GM12878 (cell line): Measurements from ENCODE around the gene GARNL3. TPM values are rescaled to one million over a fixed set of nuclear protein-coding genes. Genes with fewer than 3 reads are reported as not detected.

ENCODE experiments used
- ATAC-seq: fragments of 200-7000 bp; cut with Tn5 transposase; 3 replicates; pipeline ENCODE4 v1.9.1; 2020; ENCODE audit warnings: mild to moderate bottlenecking, moderate library complexity
- BruUV-seq: library from RNA; stranded (reverse); fragments of 400-500 nt; replicated peaks from 2 replicates; lab custom pipeline; 2021; lab: Mats Ljungman, UMichigan
- CTCF ChIA-PET: fragments of 300-600 bp; sonication (Branson Sonifier 250); formaldehyde crosslinking; extraction: SDS; loops from one replicate; lab custom pipeline; 2021; ENCODE audit warnings: inconsistent platforms; lab: Yijun Ruan, JAX
- POLR2A ChIA-PET: fragments of 350-600 bp; formaldehyde crosslinking; extraction: SDS; loops from one replicate; lab custom pipeline; 2021; ENCODE audit warnings: inconsistent platforms; lab: Charles Lee
- RAD21 ChIA-PET: fragments of 300-600 bp; sonication (Branson Sonifier 250); formaldehyde crosslinking; loops from one replicate; lab custom pipeline; 2023; ENCODE audit warnings: antibody characterized with exemption; ENCODE audit not compliant: unreplicated experiment; lab: Charles Lee
- SMC1A ChIA-PET: fragments of 300-600 bp; sonication (Branson Sonifier 250); formaldehyde crosslinking; loops from one replicate; lab custom pipeline; 2023; ENCODE audit not compliant: unreplicated experiment, uncharacterized antibody; lab: Charles Lee
- DNase-seq: peaks from one replicate; pipeline ENCODE4 v3.0.0-alpha.2; 2011; ENCODE audit warnings: low read depth, low spot score
- FAIRE-seq: peaks from 3 replicates; lab custom pipeline; 2011; peaks lifted over from hg19 to GRCh38; lab: Jason Lieb, UNC
- H2AFZ ChIP-seq: 2 replicates; pipeline ENCODE4 v1.6.0; 2011; ENCODE audit warnings: low read depth, low read length, control low read depth; ENCODE audit not compliant: control insufficient read depth
- H3K27ac ChIP-seq: 2 replicates; pipeline ENCODE4 v1.5.1; 2011; ENCODE audit warnings: control low read depth; ENCODE audit not compliant: control insufficient read depth, insufficient read depth
- H3K27me3 ChIP-seq, 2 experiments: replicated peaks in 1 of 2; 2 replicates each; pipeline versions ENCODE4 v1.6.0 to v1.6.1; 2011; ENCODE audit warnings: low read length in 1 of 2; ENCODE audit not compliant: control insufficient read depth in 2 of 2, insufficient read depth in 2 of 2
- H3K36me3 ChIP-seq, 2 experiments: 2 replicates each; pipeline ENCODE4 v1.5.1; 2011; ENCODE audit warnings: low read length in 1 of 2; ENCODE audit not compliant: control insufficient read depth in 2 of 2, insufficient read depth in 2 of 2
- H3K4me1 ChIP-seq: 2 replicates; pipeline ENCODE4 v1.6.1; 2011; ENCODE audit warnings: mild to moderate bottlenecking, low read length, moderate library complexity, mixed read lengths; ENCODE audit not compliant: control insufficient read depth, insufficient read depth
- H3K4me2 ChIP-seq: 2 replicates; pipeline ENCODE4 v1.6.0; 2011; ENCODE audit warnings: control low read depth; ENCODE audit not compliant: control insufficient read depth, insufficient read depth
- H3K4me3 ChIP-seq: fragments of 200-600 bp; sonication (generic); 2 replicates; pipeline ENCODE4 v1.5.1; 2016
- H3K79me2 ChIP-seq: 2 replicates; pipeline ENCODE4 v1.6.0; 2011; ENCODE audit warnings: low read length; ENCODE audit not compliant: control insufficient read depth, insufficient read depth
- H3K9ac ChIP-seq: 2 replicates; pipeline ENCODE4 v1.8.0; 2011; ENCODE audit warnings: low read length, control low read depth, mixed read lengths; ENCODE audit not compliant: control insufficient read depth, insufficient read depth
- H3K9me3 ChIP-seq: replicated peaks from 3 replicates; pipeline ENCODE4 v1.5.1; 2011; ENCODE audit warnings: mild to moderate bottlenecking, low read length; ENCODE audit not compliant: control insufficient read depth, insufficient read depth
- H4K20me1 ChIP-seq: 2 replicates; pipeline ENCODE4 v1.6.0; 2011; ENCODE audit not compliant: control insufficient read depth, insufficient read depth
- ASH2L ChIP-seq: fragments of 300-600, 200-600 bp; sonication (generic); IDR thresholded peaks from 2 replicates; pipeline ENCODE4 v1.6.1; 2017; ENCODE audit warnings: low read depth, mild to moderate bottlenecking, borderline replicate concordance
- ATF3 ChIP-seq: IDR thresholded peaks from 2 replicates; pipeline ENCODE4 v1.6.1; 2011; ENCODE audit warnings: low read depth, mild to moderate bottlenecking, low read length, moderate library complexity, borderline replicate concordance; ENCODE audit errors: extremely low read depth
- BACH1 ChIP-seq: fragments of 450-650 bp; IDR thresholded peaks from 2 replicates; pipeline ENCODE4 v1.6.1; 2017; ENCODE audit warnings: mild to moderate bottlenecking, borderline replicate concordance
- BCL11A ChIP-seq: IDR thresholded peaks from 2 replicates; pipeline ENCODE4 v1.6.1; 2011; ENCODE audit warnings: low read depth, low read length
- CEBPB ChIP-seq, 2 experiments: fragments of 150-350 bp in 1 of 2; IDR thresholded peaks; 2 replicates each; pipeline ENCODE4 v1.6.1; 2012 to 2014; ENCODE audit warnings: low read depth in 2 of 2, low read length in 2 of 2, borderline replicate concordance in 1 of 2, inconsistent platforms in 1 of 2
- CEBPZ ChIP-seq: fragments of 150-350 bp; IDR thresholded peaks from 2 replicates; pipeline ENCODE4 v1.6.1; 2016; ENCODE audit warnings: low read depth, low read length
- CHD1 ChIP-seq: IDR thresholded peaks from 2 replicates; pipeline ENCODE4 v1.6.1; 2012; ENCODE audit warnings: low read depth, low read length, improper control_type of control experiment
- CREB1 ChIP-seq: IDR thresholded peaks from 2 replicates; pipeline ENCODE4 v1.6.1; 2012; ENCODE audit warnings: low read depth, mild to moderate bottlenecking, inconsistent platforms
- MAX ChIP-seq: IDR thresholded peaks from 2 replicates; pipeline ENCODE4 v1.6.1; 2012; ENCODE audit warnings: low read depth, low read length, improper control_type of control experiment
- MEF2A ChIP-seq: IDR thresholded peaks from 2 replicates; pipeline ENCODE4 v1.6.1; 2011; ENCODE audit warnings: low read depth, mild to moderate bottlenecking, low read length, moderate library complexity; ENCODE audit not compliant: insufficient read depth
- NFXL1 ChIP-seq: fragments of 450-650 bp; IDR thresholded peaks from 2 replicates; pipeline ENCODE4 v1.6.1; 2017; ENCODE audit warnings: antibody characterized with exemption, mild to moderate bottlenecking, borderline replicate concordance
- NFYA ChIP-seq: IDR thresholded peaks from 2 replicates; pipeline ENCODE4 v1.6.1; 2011; ENCODE audit warnings: low read depth, mild to moderate bottlenecking, low read length, improper control_type of control experiment, borderline replicate concordance
- NFYB ChIP-seq: IDR thresholded peaks from 2 replicates; pipeline ENCODE4 v1.6.1; 2011; ENCODE audit warnings: low read depth, mild to moderate bottlenecking, low read length, improper control_type of control experiment, moderate library complexity; ENCODE audit not compliant: insufficient read depth
- RFX5 ChIP-seq: IDR thresholded peaks from 2 replicates; pipeline ENCODE4 v1.6.1; 2011; ENCODE audit warnings: low read depth, low read length, improper control_type of control experiment
- STAT1 ChIP-seq: fragments of 450-650 bp; conservative IDR thresholded peaks from 2 replicates; pipeline ENCODE4 v1.6.1; 2014; ENCODE audit warnings: antibody characterized with exemption, mild to moderate bottlenecking
- TCF3 ChIP-seq: IDR thresholded peaks from 2 replicates; pipeline ENCODE4 v1.6.1; 2012; ENCODE audit warnings: low read depth, mild to moderate bottlenecking, low read length, borderline replicate concordance; ENCODE audit not compliant: insufficient read depth
- TCF7 ChIP-seq: IDR thresholded peaks from 2 replicates; pipeline ENCODE4 v1.6.1; 2014; ENCODE audit warnings: antibody characterized with exemption, borderline replicate concordance
- ZNF384 ChIP-seq: IDR thresholded peaks from 2 replicates; pipeline ENCODE4 v1.6.1; 2012; ENCODE audit warnings: low read depth, mild to moderate bottlenecking, low read length, improper control_type of control experiment, borderline replicate concordance
- ZZZ3 ChIP-seq: IDR thresholded peaks from 2 replicates; pipeline ENCODE4 v1.6.1; 2011; ENCODE audit warnings: low read depth; ENCODE audit not compliant: control insufficient read depth, insufficient read length
- WGBS: methylation state at CpG from one replicate; pipeline ENCODE4 v1.1.6; 2016; ENCODE audit warnings: low lambda C conversion rate; ENCODE audit not compliant: insufficient replicate concordance, insufficient coverage; ENCODE audit errors: missing lambda C conversion rate; 5-methylcytosine and 5-hydroxymethylcytosine counted together
- in situ Hi-C: fragments of 300-500 bp; cut with MboI; formaldehyde crosslinking; loops from 9 replicates; pipeline ENCODE4 v1.14.3; 2018; ENCODE audit warnings: mixed read lengths
- intact Hi-C: fragments of 100-400 bp; cut with micrococcal nuclease; formaldehyde crosslinking; loops from one replicate; pipeline ENCODE4 v1.14.2; 2022; ENCODE audit not compliant: unreplicated experiment
- polyA plus RNA-seq, 11 experiments: library from polyadenylated mRNA; depleted of rRNA in 4 of 11; unstranded in 6 of 11; stranded (reverse) in 5 of 11; fragments of >200 nt; fragmentation: Nextera tagmentation in 4 of 11; fragmentation: Illumina TruSeq in 1 of 11; extraction: Ambion mirVana in 4 of 11; extraction: Trizol in 1 of 11; gene quantifications; 1 replicate in 1 of 11; 2 replicates in 10 of 11; pipeline versions ENCODE4 v1.2.1 to v1.2.3, GENCODE V29; 2011 to 2016; ENCODE audit warnings: inconsistent platforms in 2 of 11, missing spikeins in 2 of 11, low read depth in 1 of 11
- total RNA-seq, 4 experiments: library from RNA; depleted of rRNA in 3 of 4; stranded (reverse); fragments of >200 nt in 3 of 4; fragmentation: Illumina TruSeq in 1 of 4; extraction: Trizol in 1 of 4; gene quantifications; 2 replicates each; pipeline versions ENCODE4 v1.2.1 to v1.2.3, GENCODE V29; 2013 to 2021

The GARNL3 gene
- total and polyA plus RNA-seq, 10 of the 15 experiments (the other 5 are each of a cell fraction or from before 2014, with no cell fraction given), result 0.89 to 13.2 (median 6.3) TPM

GRCh38 chr9:127402401-127403090 is 138.0 kb downstream of the GARNL3 start (continued):
- TF ChIP-seq CREB1 (no peak), ATF3 (no peak), NFYA (no peak)

GRCh38 chr9:127403507-127404192 is 139.1 kb downstream of the GARNL3 start:
- Histone ChIP-seq H3K4me2 (no peak overlapping the region), H2AFZ (no peak overlapping the region), H3K4me3 (no peak overlapping the region), H3K4me1 (no peaks in the 10 kb centered on the region), H3K9ac (no peak overlapping the region), H4K20me1 (no peaks in the 10 kb centered on the region), H3K27me3 (no peaks in the 10 kb centered on the region), H3K79me2 (no peaks in the 10 kb centered on the region), H3K27ac (no peak overlapping the region), H3K36me3 (peaks cover 0 to 3% of the 10 kb centered on the region in 2 experiments; a peak in 2 of 4 replicates), H3K9me3 (no peaks in the 10 kb centered on the region)
- ChIA-PET CTCF (no interaction called here), SMC1A (no interaction called here), POLR2A (interaction anchor here (0.5 kb wide), 1 partner anchor 105 kb away, joined by 4 read pairs; no protein-coding TSS in a partner anchor), RAD21 (no interaction called here)
- no peak for DNase-seq
- WGBS, result 88% methylated on average over 22 of the region's 22 CpGs
- in situ Hi-C loops (no loop called here), intact Hi-C loops (no loop called here)
- BruUV-seq, result no TSS peak
- no peak for ATAC-seq
- no peak for FAIRE-seq
- TF ChIP-seq MEF2A (no peak), TCF3 (no peak), NFXL1 (no peak), ZNF384 (no peak), CEBPB (IDR thresholded peaks at IDR 0.05; ENCODE audit: borderline replicate concordance in 1 of 2, low read depth in 2 of 2, low read length in 2 of 2) (no peak), CEBPZ (no peak), TCF7 (no peak), RFX5 (no peak), CHD1 (no peak), ZZZ3 (no peak), MAX (no peak), STAT1 (no peak), ASH2L (no peak), NFYB (no peak), BCL11A (no peak), BACH1 (no peak)
